Right lobe of liver (tissue), 6 donors: ENCODE data around the gene P2RY13. TPM values are rescaled to one million over a fixed set of nuclear protein-coding genes. Genes with fewer than 3 reads are reported as not detected.

Experiments
- ATAC-seq, 4 donors: fragments of 200-7000 bp; cut with Tn5 transposase; one replicate each; pipeline ENCODE4 v1.9.1; 2020; ENCODE audit warnings: mild to moderate bottlenecking in 4 of 4, moderate library complexity in 4 of 4
- DNase-seq, 3 donors: peaks; one replicate each; pipeline ENCODE4 v3.0.0-alpha.2; 2020
- H3K27ac ChIP-seq, 3 donors: fragments of 200-600 bp; one replicate each; pipeline ENCODE4 v1.8.0; 2022
- H3K27me3 ChIP-seq, 2 donors: fragments of 200-600 bp; one replicate each; pipeline ENCODE4 v1.8.0; 2022
- H3K36me3 ChIP-seq, 4 donors: fragments of 200-600 bp; sonication (generic) in 1 of 4; one replicate each; pipeline versions ENCODE4 v1.5.1 to v1.8.0; 2017 to 2022; ENCODE audit warnings: control low read depth in 1 of 4
- H3K4me1 ChIP-seq, 4 donors: fragments of 200-600 bp; sonication (generic) in 1 of 4; one replicate each; pipeline versions ENCODE4 v1.5.1 to v1.8.0; 2017 to 2022; ENCODE audit warnings: control low read depth in 1 of 4
- H3K4me3 ChIP-seq, 3 donors: fragments of 200-600 bp; one replicate each; pipeline ENCODE4 v1.8.0; 2022
- H3K9me3 ChIP-seq, 4 donors: fragments of 200-600 bp; sonication (generic) in 1 of 4; one replicate each; pipeline versions ENCODE4 v1.5.1 to v1.8.0; 2017 to 2022; ENCODE audit warnings: control low read depth in 1 of 4
- POLR2A ChIP-seq: fragments of 450-650 bp; IDR thresholded peaks from one replicate; pipeline ENCODE4 v1.6.1; 2017; ENCODE audit warnings: antibody characterized with exemption, mild to moderate bottlenecking
- WGBS: methylation state at CpG from one replicate; pipeline ENCODE4 v1.1.6; 2018; ENCODE audit warnings: low coverage, low lambda C conversion rate; ENCODE audit not compliant: insufficient coverage; ENCODE audit errors: missing lambda C conversion rate; 5-methylcytosine and 5-hydroxymethylcytosine counted together
- intact Hi-C, 2 donors: fragments of 100-400 bp; cut with DNase I; formaldehyde crosslinking; loops; one replicate each; pipeline versions ENCODE4 v1.11.2 to v1.14.1; 2022
- total RNA-seq, 6 experiments: library from RNA; depleted of rRNA in 2 of 6; stranded (reverse); fragments of >200 nt in 2 of 6; fragmentation: NEBNext Ultra II Directional in 3 of 6; extraction: Animal tissue kit (Norgen Biotek cat#: 25700) in 3 of 6; gene quantifications; one replicate each; pipeline versions ENCODE4 v1.1.0 to v1.2.4, GENCODE V29; 2016 to 2023
- TF ChIP-seq, protein P1 (sequence below), 4 donors: fragments of 200-600 bp in 3 of 4; fragments of 450-650 bp in 1 of 4; IDR thresholded peaks; one replicate each; pipeline versions ENCODE4 v1.5.1 to v1.8.0; 2016 to 2022; ENCODE audit warnings: antibody characterized with exemption in 4 of 4, mild to moderate bottlenecking in 2 of 4
- donor health status: DM: no; HTN: yes; CAD: no.
- donor health status: DM: no; HTN: no; CAD: no.
- donor health status: DM: no; HTN: no; CAD: no.
- donor health status: DM: no; HTN: yes; CAD: no.
- donor health status: DM: no; HTN: yes; CAD: no.

Gene P2RY13
- total RNA-seq, 6 experiments from 2014 or later, result 0.95 to 4.8 (median 1.9) TPM

DNA sequence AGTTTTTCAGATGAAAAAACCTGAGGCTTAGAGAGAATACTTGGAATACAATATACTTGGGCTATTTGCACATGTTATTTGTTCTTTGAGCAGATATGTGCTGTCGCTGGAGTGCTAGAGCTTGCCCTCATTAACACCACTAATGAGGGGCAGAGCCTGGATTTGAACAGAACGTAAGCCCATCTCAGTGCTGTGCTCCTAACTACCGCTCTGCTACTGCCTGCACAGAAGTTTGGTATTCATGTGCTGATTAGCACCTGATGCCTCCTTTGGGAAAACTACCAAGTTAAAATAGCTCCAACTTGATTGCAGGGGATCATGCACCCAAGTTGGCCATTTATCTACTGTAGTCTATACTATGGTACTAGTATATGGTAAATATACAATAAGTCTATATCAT lies 16.4 kb downstream of the P2RY13 start:
- intact Hi-C loops, result no loop called here

DNA sequence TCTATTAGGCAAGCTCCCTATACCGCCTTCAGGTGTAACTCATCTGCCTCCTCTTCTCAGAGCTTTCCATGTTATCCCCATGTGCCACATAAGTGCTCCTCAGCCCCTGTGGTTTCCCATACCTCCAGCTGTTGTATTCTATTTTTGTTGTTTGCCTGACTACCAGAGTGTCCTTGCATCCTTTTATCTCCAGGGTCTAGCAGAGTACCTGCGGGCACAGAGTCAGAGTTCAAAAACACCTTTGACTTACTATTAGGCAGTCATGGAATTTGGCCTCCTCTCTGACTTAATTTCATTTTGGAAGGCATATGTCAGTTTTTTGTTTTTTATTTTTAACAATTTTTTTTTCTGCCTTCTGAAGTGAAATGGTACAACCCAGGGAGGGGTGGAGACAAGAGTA lies 19.8 kb downstream of the P2RY13 start:
- Histone ChIP-seq H3K36me3 (no peaks in the 10 kb centered on the region), H3K4me1 (no peaks in the 10 kb centered on the region), H3K4me3 (no peak overlapping the region), H3K27me3 (no peaks in the 10 kb centered on the region), H3K9me3 (peaks cover 0 to 3% (median 0%) of the 10 kb centered on the region in 4 donors), H3K27ac (no peak overlapping the region)
- WGBS, result 97% methylated on average over 2 of the region's 2 CpGs
- TF ChIP-seq POLR2A, result no peak
- TF ChIP-seq, protein P1, sequence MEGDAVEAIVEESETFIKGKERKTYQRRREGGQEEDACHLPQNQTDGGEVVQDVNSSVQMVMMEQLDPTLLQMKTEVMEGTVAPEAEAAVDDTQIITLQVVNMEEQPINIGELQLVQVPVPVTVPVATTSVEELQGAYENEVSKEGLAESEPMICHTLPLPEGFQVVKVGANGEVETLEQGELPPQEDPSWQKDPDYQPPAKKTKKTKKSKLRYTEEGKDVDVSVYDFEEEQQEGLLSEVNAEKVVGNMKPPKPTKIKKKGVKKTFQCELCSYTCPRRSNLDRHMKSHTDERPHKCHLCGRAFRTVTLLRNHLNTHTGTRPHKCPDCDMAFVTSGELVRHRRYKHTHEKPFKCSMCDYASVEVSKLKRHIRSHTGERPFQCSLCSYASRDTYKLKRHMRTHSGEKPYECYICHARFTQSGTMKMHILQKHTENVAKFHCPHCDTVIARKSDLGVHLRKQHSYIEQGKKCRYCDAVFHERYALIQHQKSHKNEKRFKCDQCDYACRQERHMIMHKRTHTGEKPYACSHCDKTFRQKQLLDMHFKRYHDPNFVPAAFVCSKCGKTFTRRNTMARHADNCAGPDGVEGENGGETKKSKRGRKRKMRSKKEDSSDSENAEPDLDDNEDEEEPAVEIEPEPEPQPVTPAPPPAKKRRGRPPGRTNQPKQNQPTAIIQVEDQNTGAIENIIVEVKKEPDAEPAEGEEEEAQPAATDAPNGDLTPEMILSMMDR (IDR thresholded peaks at IDR 0.05), result no peak
- intact Hi-C loops, result no loop called here
- DNase-seq (no peak), ATAC-seq (no peak)

More for the DNA sequence above, 16.4 kb downstream of the P2RY13 start:
- Histone ChIP-seq H3K4me1 (no peaks in the 10 kb centered on the region), H3K4me3 (no peak overlapping the region), H3K27me3 (no peaks in the 10 kb centered on the region), H3K9me3 (no peaks in the 10 kb centered on the region), H3K36me3 (no peaks in the 10 kb centered on the region), H3K27ac (no peak overlapping the region)
- TF ChIP-seq, protein P1 (IDR thresholded peaks at IDR 0.05), result no peak
- no peak for TF ChIP-seq POLR2A
- DNase-seq, result no peak
- WGBS, result 86% methylated on average over 3 of the region's 3 CpGs
- ATAC-seq, result no peak

DNA sequence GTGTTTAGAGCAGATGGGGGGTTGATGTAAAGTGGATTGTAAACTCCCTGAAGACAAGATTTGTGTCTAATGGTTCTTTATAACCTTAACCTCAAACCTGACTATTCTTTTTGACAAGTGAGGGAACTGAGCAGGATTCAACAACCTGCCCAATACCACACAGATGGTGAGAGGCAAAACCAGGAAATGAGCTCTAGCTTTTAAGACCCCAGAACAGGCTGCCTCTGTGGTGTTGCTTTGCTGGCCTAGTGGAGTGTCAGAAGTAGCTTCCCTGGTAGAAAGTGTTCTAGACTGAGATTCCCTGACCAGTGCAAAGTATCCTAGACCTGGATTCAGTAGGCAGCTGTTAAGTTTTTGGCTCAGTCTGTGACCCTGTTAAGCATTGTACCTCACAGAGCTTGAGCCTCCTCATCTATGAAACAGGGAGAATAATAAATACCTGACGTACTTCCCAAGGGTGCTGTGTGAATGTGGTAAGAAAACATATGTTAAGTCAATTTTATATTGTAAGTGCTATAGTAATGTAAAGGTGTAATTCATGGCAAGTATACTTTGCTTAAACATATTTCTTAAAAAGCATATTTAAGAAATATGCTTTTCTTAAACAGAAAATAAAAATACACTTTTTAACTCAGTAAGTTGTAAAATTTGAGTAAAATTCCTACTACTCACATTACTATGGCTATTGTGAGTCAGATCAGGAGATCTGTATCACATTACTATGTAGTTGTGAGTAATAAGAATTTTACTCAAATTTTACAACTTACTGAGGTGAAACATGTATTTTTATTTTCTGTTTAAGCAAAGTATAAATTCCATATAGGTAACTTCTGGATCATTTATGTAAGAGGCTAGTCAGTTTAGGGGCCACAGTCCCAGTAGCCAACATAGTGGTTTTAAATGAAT lies 21.5 kb downstream of the P2RY13 start:
- Histone ChIP-seq H3K4me3 (no peak overlapping the region), H3K9me3 (peaks cover 0 to 3% (median 0%) of the 10 kb centered on the region in 4 donors), H3K27ac (no peak overlapping the region), H3K4me1 (no peaks in the 10 kb centered on the region), H3K27me3 (no peaks in the 10 kb centered on the region), H3K36me3 (no peaks in the 10 kb centered on the region)
- intact Hi-C loops, result no loop called here
- ATAC-seq (no peak), DNase-seq (no peak)
- no peak for TF ChIP-seq POLR2A
- TF ChIP-seq, protein P1 (IDR thresholded peaks at IDR 0.05), result no peak
- 88% methylated on average over 1 of the region's 1 CpG for WGBS

- no peaks in the 10 kb centered on the region for H3K27me3 ChIP-seq
- peaks cover 0 to 3% (median 0%) of the 10 kb centered on the region in 4 donors for H3K9me3 ChIP-seq
- H3K36me3 ChIP-seq, result no peaks in the 10 kb centered on the region
- H3K4me1 ChIP-seq, result no peaks in the 10 kb centered on the region
- H3K4me3 ChIP-seq, result no peak overlapping the region
- no peak overlapping the region for H3K27ac ChIP-seq
- intact Hi-C loops, result no loop called here
- ATAC-seq, result no peak
- no peak for DNase-seq
- no peak for TF ChIP-seq POLR2A
- TF ChIP-seq, protein P1 (IDR thresholded peaks at IDR 0.05), result no peak
Measured at GRCh38 chr3:151307131-151307530, 22.2 kb downstream of the P2RY13 start.
